Activated T-helper 2 cell treated with anti-CD3 and anti-CD28 coated beads, Interferon-gamma antibody, Interleukin-2, Interleukin-4, amounts not matched to agents 10 μg/mL and 5 μg/mL and 100 μg/mL, durations not matched to agents 14 hours and 24 hours and 36 hours (primary cell): ENCODE results near the gene SERHL2. TPM values are rescaled to one million over a fixed set of nuclear protein-coding genes. Genes with fewer than 3 reads are reported as not detected.
"Not testable (repeated sequence)": the region's sequence is repeated elsewhere in the genome, so short reads cannot be mapped to it uniquely, and the experiment has no call there.

ENCODE experiments used
- DNase-seq: peaks from one replicate; pipeline ENCODE4 v3.0.0; 2021; ENCODE audit warnings: low spot score
- H3K27ac Mint-ChIP-seq: one replicate; pipeline ENCODE4 v1.8.0; 2021; ENCODE audit warnings: mixed read lengths
- H3K27me3 Mint-ChIP-seq: one replicate; pipeline ENCODE4 v1.8.0; 2021; ENCODE audit warnings: low read depth, mixed read lengths
- H3K36me3 Mint-ChIP-seq: one replicate; pipeline ENCODE4 v1.8.0; 2021; ENCODE audit warnings: low read depth, mixed read lengths
- H3K4me1 Mint-ChIP-seq: one replicate; pipeline ENCODE4 v1.8.0; 2021; ENCODE audit warnings: low read depth, mixed read lengths
- H3K4me3 Mint-ChIP-seq: one replicate; pipeline ENCODE4 v1.8.0; 2021; ENCODE audit warnings: low read depth, mild to moderate bottlenecking, moderate library complexity, mixed read lengths
- H3K9me3 Mint-ChIP-seq: one replicate; pipeline ENCODE4 v1.8.0; 2021; ENCODE audit warnings: mixed read lengths
- intact Hi-C: fragments of 100-400 bp; cut with micrococcal nuclease; formaldehyde crosslinking; loops from one replicate; pipeline ENCODE4 v1.15.1; 2023
- total RNA-seq: library from RNA; stranded (reverse); gene quantifications from 2 replicates; pipeline ENCODE4 v1.2.3, GENCODE V29; 2022

The SERHL2 gene, protein sequence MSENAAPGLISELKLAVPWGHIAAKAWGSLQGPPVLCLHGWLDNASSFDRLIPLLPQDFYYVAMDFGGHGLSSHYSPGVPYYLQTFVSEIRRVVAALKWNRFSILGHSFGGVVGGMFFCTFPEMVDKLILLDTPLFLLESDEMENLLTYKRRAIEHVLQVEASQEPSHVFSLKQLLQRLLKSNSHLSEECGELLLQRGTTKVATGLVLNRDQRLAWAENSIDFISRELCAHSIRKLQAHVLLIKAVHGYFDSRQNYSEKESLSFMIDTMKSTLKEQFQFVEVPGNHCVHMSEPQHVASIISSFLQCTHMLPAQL
- total RNA-seq, result 1.8 and 2.2 TPM in 2 replicates

DNA sequence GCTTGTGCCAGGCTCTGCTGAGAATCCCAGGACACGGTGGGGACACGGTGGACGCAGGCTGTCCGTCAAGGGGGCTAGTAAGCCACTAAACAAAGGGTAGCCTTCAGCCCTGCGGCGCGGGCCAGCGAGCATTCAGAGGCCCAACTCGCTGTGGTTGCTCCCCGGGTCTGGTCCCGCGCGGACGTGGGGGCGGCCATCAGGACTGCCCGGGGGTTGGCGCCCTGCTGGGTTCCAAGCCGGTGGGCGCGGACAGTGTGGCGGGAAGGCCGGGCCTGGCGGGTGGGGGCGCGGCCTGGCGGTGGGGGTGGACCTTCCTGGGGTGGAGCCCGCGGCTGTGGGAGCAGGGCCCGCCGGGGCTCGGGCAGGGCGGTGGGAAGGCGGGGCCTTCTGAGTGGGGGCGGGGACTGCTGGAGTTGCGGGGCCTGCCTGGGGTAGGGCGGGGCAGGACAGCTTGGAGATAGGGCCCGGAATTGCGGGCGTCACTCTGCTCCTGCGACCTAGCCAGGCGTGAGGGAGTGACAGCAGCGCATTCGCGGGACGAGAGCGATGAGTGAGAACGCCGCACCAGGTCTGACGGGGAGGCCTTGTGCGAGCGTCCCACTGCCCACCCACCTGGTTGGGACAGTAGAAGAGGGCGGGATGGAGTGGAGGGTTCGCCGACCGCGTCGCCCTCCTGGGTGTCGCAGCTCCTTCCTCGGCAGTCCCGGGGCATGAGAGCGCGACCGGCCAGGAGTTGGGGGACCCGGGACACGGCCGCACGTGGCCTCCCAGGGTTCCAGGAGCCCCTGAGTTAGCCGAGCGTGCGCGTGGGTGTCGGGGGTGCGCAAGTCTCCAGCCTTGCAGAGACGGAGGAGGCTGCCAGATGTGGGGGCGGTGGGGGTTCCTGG lies at the start of gene SERHL2:
TSS of gene SERHL2 (plus strand) at position 482 of the 887 bp plus-strand sequence. CDS start at position 547, 65 bp downstream.
- no peaks in the 10 kb centered on the region for H3K36me3 Mint-ChIP-seq
- intact Hi-C loops, result loop anchor here (2.0 kb wide), 1 partner anchor 45 kb away; no protein-coding TSS in a partner anchor
- no peaks in the 10 kb centered on the region for H3K9me3 Mint-ChIP-seq
- peak within 1 kb of the TSS; percentile 81 for H3K4me3 Mint-ChIP-seq
- H3K4me1 Mint-ChIP-seq, result peaks cover 12% of the 10 kb centered on the region
- no peaks in the 10 kb centered on the region for H3K27me3 Mint-ChIP-seq
- peak; percentile 86 for DNase-seq
- peak within 1 kb of the TSS; percentile 55 for H3K27ac Mint-ChIP-seq

DNA sequence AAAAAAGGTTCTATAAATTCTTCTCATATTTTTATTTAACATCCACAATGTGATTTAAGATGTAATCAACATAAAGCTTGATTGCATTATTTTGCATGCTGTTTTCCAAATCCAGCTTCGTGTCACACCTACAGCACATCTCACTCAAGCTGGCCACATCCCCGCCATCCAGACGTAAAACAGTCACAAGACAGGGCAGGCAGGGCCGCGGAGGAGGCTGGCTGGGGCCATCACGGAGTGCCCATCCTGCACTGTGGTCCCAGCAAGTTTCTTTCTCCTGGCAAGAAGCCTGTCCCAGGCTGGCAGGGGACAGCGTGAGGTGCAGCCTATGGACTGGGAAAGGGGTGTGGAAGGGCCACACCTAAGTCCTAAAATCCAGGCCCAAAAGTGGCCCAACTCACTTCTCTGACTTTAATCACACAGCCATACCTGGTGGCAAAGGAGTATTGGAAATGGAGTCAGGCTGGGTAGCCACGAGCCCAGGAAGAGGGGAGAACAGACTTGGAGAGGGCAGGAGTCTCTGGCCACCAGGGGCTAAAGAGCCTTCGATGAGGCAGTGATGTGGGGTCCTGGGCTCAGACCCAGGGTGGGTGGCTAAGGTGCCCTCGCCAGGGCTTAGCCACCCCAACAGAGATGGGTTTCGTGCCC lies 45.3 kb upstream of the SERHL2 start:
- H3K27me3 Mint-ChIP-seq, DNase-seq, H3K4me1 Mint-ChIP-seq, H3K36me3 Mint-ChIP-seq, H3K4me3 Mint-ChIP-seq, H3K27ac Mint-ChIP-seq, H3K9me3 Mint-ChIP-seq: not testable (repeated sequence)
- intact Hi-C loops, result loop anchor here (2.0 kb wide), 1 partner anchor 44 kb away; the partner anchor contains the start of gene SERHL2

DNA sequence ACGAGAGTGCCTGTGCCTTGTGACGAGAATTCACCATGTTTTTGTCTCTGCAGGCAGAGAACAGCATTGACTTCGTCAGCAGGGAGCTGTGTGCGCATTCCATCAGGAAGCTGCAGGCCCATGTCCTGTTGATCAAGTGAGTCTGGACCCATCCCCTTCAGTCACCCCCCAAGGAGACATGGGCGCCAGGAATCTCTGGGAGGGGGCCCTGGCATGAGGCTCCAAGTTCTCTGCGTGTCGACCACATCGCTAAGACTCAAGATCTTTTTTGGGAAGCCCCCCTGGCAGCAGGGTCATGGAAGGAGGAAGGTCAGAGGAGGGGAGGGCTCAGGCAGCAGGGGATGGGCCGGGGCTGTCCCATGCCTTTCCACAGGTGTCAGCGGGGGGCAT lies 44.8 kb upstream of the SERHL2 start:
- not testable (repeated sequence) for DNase-seq, H3K4me3 Mint-ChIP-seq, H3K9me3 Mint-ChIP-seq, H3K36me3 Mint-ChIP-seq, H3K27me3 Mint-ChIP-seq, H3K4me1 Mint-ChIP-seq, H3K27ac Mint-ChIP-seq
- intact Hi-C loops, result loop anchor here (2.0 kb wide), 1 partner anchor 44 kb away; the partner anchor contains the start of gene SERHL2

DNA sequence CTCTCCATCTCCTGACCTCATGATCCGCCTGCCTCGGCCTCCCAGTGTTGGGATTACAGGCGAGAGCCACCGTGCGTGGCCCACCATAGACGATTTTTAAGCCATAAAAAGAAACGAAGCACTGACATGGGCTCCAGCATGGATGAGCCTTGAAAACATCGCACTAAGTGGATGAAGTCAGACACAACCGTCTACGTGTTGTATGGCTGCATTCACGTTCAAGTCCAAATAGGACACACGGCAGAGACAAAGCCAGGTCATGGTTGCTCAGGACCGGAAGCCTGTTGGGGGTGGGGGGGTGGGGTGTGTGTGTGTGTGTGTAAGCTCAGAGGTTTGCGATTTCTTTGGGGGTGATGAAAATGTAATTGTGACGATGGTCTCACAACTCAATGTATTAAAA lies 44.2 kb upstream of the SERHL2 start:
- no peak for DNase-seq
- intact Hi-C loops, result loop anchor here (2.0 kb wide), 1 partner anchor 43 kb away; the partner anchor contains the start of gene SERHL2
- Mint-ChIP-seq H3K27me3 (no peaks in the 10 kb centered on the region), H3K4me3 (no peak overlapping the region), H3K27ac (no peak overlapping the region), H3K36me3 (peaks cover 11% of the 10 kb centered on the region), H3K4me1 (no peaks in the 10 kb centered on the region), H3K9me3 (no peaks in the 10 kb centered on the region)

DNA sequence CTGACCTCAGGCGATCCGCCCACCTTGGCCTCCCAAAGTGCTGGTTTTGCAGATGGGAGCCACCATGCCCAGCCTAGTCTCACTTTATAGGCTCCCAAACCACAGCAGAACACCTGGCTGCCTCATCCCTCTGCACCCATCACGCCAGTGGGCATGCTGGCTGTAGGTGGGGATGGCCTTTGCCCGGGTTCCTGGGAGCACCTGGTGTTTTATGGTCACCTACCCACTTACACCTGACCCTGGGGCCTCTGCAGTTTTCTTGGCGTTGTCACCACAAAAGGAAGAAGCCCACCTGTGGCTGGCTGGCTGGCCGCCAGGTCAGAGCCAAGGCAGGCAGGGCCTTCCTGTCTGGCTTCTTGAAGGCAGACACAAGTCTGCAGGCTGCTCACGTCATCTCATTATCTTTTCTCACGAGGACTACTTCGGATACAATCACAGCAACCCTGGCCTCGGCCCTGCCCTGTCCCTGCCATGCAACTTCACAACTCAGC lies 42.3 kb upstream of the SERHL2 start:
- peaks cover 12% of the 10 kb centered on the region for H3K36me3 Mint-ChIP-seq
- H3K27ac Mint-ChIP-seq, result no peak overlapping the region
- H3K9me3 Mint-ChIP-seq, result no peaks in the 10 kb centered on the region
- intact Hi-C loops, result no loop called here
- no peak overlapping the region for H3K4me3 Mint-ChIP-seq
- no peak for DNase-seq
- H3K27me3 Mint-ChIP-seq, result no peaks in the 10 kb centered on the region
- H3K4me1 Mint-ChIP-seq, result no peaks in the 10 kb centered on the region

DNA sequence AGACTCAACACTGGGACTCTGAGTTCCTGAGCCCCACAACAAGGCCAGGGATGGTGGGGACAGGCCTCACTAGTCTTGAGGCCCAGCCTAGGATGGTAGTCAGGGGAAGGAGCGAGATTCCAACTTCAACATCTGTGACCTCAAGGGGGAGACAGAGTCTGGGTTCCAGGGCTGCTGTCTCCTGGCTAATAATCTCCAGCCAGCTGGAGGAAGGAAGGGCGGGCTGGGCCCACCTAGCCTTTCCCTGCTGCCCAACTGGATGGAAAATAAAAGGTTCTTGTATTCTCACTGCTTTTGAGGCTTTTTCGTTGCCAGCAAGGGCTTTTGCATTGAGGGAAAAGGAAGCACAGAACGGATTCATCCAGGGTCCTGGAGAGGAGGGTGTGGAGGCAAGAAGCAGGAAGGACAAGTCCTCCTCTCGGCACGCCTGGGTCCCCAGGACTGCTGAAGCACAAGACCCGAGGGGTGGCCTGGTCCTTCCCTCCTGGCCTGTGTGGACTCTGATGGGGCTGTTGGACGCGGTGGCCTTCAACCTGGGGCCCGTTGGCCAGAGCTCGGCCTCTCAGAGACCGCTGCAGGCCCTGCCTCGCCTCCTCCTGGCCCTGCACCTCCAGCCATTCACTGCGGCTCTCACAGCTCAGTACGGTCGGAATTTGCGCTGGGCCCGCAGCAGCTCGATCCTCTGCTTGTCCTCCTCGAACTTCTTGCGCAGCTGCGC lies 41.3 kb upstream of the SERHL2 start:
- intact Hi-C loops, H3K9me3 Mint-ChIP-seq, DNase-seq, H3K27me3 Mint-ChIP-seq, H3K4me3 Mint-ChIP-seq, H3K27ac Mint-ChIP-seq, H3K4me1 Mint-ChIP-seq: not testable (repeated sequence)
- H3K36me3 Mint-ChIP-seq, result peaks cover 15% of the 10 kb centered on the region

DNA sequence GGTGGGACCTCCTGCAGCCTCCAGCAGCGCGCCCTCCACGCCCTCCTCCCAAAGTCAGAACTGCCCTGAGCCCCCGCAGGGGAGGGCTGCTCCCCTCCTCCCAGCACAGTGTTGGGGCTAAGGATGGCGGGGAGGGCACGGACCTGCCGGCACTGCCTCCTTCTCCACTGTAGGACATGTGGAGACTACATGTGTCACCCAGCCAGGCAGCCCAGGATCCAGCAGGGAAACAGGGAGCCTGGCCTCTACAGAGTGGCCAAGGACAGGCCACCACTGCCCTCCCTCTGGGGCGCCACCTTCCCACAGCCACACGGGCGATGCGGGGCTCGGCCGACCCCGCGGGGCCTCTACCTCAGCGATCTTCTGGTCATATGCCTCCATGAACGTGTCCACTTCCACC lies 39.4 kb upstream of the SERHL2 start:
- H3K9me3 Mint-ChIP-seq, intact Hi-C loops, DNase-seq, H3K4me3 Mint-ChIP-seq, H3K27ac Mint-ChIP-seq, H3K27me3 Mint-ChIP-seq, H3K4me1 Mint-ChIP-seq: not testable (repeated sequence)
- H3K36me3 Mint-ChIP-seq, result peaks cover 21% of the 10 kb centered on the region

DNA sequence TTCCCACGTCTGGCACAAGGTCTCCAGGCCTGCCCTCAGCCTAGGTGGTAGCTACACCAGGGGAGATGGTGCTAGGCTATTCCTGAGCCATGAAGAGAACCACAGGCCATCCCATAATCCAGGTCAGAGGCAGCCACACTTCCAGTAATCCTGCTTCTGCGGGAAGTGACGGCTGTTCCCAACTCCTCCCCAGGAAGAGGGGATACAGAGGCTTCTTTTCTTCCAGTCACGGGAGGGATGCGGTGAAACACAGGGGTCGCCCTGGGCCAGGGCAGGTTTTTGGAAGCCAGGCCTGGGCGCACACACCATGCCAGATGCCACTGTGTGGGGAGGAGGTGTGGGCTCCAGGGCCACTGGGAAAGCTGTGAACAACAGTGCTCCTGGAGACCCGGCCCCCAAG lies 38.5 kb upstream of the SERHL2 start:
- DNase-seq, H3K27me3 Mint-ChIP-seq, H3K4me1 Mint-ChIP-seq, intact Hi-C loops, H3K4me3 Mint-ChIP-seq, H3K27ac Mint-ChIP-seq, H3K9me3 Mint-ChIP-seq: not testable (repeated sequence)
- H3K36me3 Mint-ChIP-seq, result peaks cover 21% of the 10 kb centered on the region

DNA sequence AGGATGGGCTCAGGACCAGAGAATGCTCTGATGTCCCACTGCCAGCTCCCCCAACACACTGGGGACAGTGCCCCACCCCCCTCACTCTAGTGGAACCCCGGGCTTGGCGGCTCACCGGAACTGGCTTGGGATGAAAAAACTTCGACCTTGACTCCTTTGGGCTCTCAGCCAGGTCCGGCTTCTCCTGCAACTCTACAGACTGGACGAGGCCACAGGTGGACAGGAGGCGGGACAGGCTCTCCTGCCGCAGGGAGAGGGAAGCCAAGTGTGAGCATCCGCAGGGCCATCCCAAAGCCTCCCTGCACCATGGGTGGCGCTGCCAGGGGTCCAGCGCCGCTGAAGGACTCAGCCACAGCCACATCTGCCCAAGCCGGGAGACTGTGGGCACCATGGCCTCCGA lies 37.9 kb upstream of the SERHL2 start:
- no peak overlapping the region for H3K27ac Mint-ChIP-seq
- no peaks in the 10 kb centered on the region for H3K9me3 Mint-ChIP-seq
- no peak overlapping the region for H3K4me3 Mint-ChIP-seq
- intact Hi-C loops, result no loop called here
- peaks cover 9% of the 10 kb centered on the region for H3K4me1 Mint-ChIP-seq
- no peaks in the 10 kb centered on the region for H3K27me3 Mint-ChIP-seq
- H3K36me3 Mint-ChIP-seq, result peaks cover 21% of the 10 kb centered on the region
- DNase-seq, result no peak

DNA sequence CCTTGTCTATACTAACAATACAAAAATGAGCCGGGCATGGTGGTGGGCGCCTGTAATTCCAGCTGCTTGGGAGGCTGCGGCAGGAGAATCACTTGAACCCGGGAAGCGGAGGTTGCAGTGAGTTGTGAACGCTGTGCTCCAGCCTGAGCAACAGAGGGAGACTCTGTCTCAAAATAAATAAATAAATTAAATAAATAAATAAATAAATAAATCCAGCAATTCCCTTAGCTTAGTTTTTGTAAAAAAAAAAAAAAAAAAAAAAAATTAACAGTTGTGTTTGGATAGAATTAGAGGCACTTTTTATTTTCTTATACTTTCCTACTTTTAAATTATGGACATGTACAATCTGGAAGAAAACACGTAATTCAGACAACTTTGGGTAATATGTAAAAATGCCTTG lies 36.7 kb upstream of the SERHL2 start:
- H3K4me3 Mint-ChIP-seq, intact Hi-C loops, H3K4me1 Mint-ChIP-seq, DNase-seq, H3K9me3 Mint-ChIP-seq, H3K27me3 Mint-ChIP-seq, H3K27ac Mint-ChIP-seq: not testable (repeated sequence)
- peaks cover 17% of the 10 kb centered on the region for H3K36me3 Mint-ChIP-seq

DNA sequence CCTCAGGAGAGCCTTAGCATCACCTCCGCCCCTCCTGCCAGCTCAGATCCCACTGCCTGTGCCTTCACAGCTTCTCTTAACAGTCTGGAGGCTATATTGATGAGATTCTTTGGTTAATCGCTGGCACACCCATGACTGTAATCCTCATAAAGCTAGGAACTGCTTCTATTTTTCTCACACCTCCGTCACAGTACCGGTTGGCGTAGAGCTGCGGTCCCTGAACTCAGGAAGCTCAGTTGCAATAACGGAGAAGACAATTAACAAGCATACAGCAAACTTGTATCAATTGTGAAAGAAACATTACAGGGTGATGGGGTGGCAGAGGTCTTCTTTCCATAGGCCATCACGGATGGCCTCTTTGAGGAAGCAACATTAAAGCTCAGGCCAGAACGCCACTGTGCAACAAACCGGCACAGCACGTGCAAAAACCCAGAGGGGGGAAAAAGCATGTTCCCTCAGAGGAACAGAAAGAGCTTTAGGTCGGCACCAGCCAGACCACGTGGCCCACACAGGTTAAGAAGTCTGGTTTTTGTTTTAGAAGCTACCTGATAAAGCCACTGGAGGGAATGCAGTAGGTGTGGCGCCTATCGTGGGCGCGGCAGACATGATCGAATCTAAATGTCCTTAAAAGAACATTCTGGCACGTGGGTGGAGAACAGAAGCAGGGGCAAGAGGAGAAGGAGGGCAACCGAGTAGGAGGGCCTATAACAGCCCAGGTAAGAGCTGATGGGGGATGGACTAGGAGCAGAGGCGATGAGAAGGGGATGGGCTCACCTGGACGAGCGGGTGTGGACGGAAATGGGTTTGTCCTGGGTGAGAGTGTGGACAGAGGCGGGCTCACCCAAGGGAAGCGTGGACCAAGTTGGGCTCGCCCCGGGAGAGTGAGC lies 34.9 kb upstream of the SERHL2 start:
- H3K27me3 Mint-ChIP-seq, intact Hi-C loops, DNase-seq, H3K9me3 Mint-ChIP-seq, H3K4me1 Mint-ChIP-seq: not testable (repeated sequence)
- Mint-ChIP-seq H3K27ac (peak overlapping the region; percentile 94), H3K36me3 (peaks cover 13% of the 10 kb centered on the region), H3K4me3 (peak overlapping the region; percentile 98)
